Endodermal cell (in vitro differentiated cells): ENCODE data around the gene FYCO1. TPM values are rescaled to one million over a fixed set of nuclear protein-coding genes. Genes with fewer than 3 reads are reported as not detected.

Source experiments
- DNase-seq: peaks from one replicate; pipeline ENCODE4 v3.0.0-alpha.2; 2017
- H3K27ac ChIP-seq: 2 replicates; pipeline ENCODE4 v1.5.1; 2013; ENCODE audit warnings: mild to moderate bottlenecking, low read depth, low read length, moderate library complexity
- H3K27me3 ChIP-seq: 2 replicates; pipeline ENCODE4 v1.6.1; 2013; ENCODE audit warnings: mild to moderate bottlenecking, low read length, moderate library complexity; ENCODE audit not compliant: insufficient read depth, control insufficient read depth, poor library complexity, severe bottlenecking
- H3K36me3 ChIP-seq: 2 replicates; pipeline ENCODE4 v1.7.0; 2013; ENCODE audit warnings: mild to moderate bottlenecking, low read length, moderate library complexity; ENCODE audit not compliant: control insufficient read depth, insufficient read depth
- H3K4me1 ChIP-seq: one replicate; pipeline ENCODE4 v1.7.0; 2013; ENCODE audit warnings: low read length; ENCODE audit not compliant: control insufficient read depth, insufficient read depth
- H3K4me3 ChIP-seq: 2 replicates; pipeline ENCODE4 v1.5.1; 2013; ENCODE audit warnings: mild to moderate bottlenecking, low read length, moderate library complexity
- H3K9ac ChIP-seq: 2 replicates; pipeline ENCODE4 v1.6.1; 2013; ENCODE audit warnings: mild to moderate bottlenecking, low read length, moderate library complexity; ENCODE audit not compliant: poor library complexity, severe bottlenecking; ENCODE audit errors: extremely low read depth
- H3K9me3 ChIP-seq: 2 replicates; pipeline ENCODE4 v1.6.1; 2013; ENCODE audit warnings: mild to moderate bottlenecking, low read length, moderate library complexity; ENCODE audit not compliant: control insufficient read depth
- H3K27ac Mint-ChIP-seq: 2 replicates; pipeline ENCODE4 v1.8.0; 2020; ENCODE audit warnings: mixed read lengths
- H3K27me3 Mint-ChIP-seq: 2 replicates; pipeline ENCODE4 v1.8.0; 2021; ENCODE audit warnings: mild to moderate bottlenecking, mixed read lengths; ENCODE audit not compliant: insufficient read depth
- H3K36me3 Mint-ChIP-seq: 2 replicates; pipeline ENCODE4 v1.8.0; 2020; ENCODE audit warnings: low read depth, mixed read lengths
- H3K4me1 Mint-ChIP-seq: 2 replicates; pipeline ENCODE4 v1.8.0; 2020; ENCODE audit warnings: mixed read lengths
- H3K4me3 Mint-ChIP-seq: 2 replicates; pipeline ENCODE4 v1.8.0; 2020; ENCODE audit warnings: mild to moderate bottlenecking, moderate library complexity, mixed read lengths
- H3K9me3 Mint-ChIP-seq: 2 replicates; pipeline ENCODE4 v1.8.0; 2020; ENCODE audit warnings: mild to moderate bottlenecking, mixed read lengths
- whole genome bisulfite sequencing, 2 experiments: methylation state at CpG; one replicate each; pipeline versions ENCODE4 v1.1.5 to v1.1.7; 2013; ENCODE audit warnings: missing lambda C conversion rate in 2 of 2, mixed read lengths in 1 of 2; ENCODE audit not compliant: insufficient coverage in 1 of 2, insufficient read length in 1 of 2; 5-methylcytosine and 5-hydroxymethylcytosine counted together
- total RNA-seq, 2 donors: library from RNA; stranded (reverse); fragmentation: NEBNext Ultra II Directional in 1 of 2; extraction: Animal tissue kit (Norgen Biotek cat#: 25700) in 1 of 2; gene quantifications; 2 replicates in 1 of 2; 3 replicates in 1 of 2; pipeline ENCODE4 v1.2.1, GENCODE V29; 2021
- TF ChIP-seq, protein P1 (sequence below): fragments of 200-600 bp; sonication (generic); conservative IDR thresholded peaks from 2 replicates; pipeline ENCODE4 v1.5.0; 2021; ENCODE audit warnings: antibody characterized with exemption, mild to moderate bottlenecking

Gene FYCO1
- total RNA-seq, 2 donors from 2014 or later = 11.3 to 11.8 TPM

DNA sequence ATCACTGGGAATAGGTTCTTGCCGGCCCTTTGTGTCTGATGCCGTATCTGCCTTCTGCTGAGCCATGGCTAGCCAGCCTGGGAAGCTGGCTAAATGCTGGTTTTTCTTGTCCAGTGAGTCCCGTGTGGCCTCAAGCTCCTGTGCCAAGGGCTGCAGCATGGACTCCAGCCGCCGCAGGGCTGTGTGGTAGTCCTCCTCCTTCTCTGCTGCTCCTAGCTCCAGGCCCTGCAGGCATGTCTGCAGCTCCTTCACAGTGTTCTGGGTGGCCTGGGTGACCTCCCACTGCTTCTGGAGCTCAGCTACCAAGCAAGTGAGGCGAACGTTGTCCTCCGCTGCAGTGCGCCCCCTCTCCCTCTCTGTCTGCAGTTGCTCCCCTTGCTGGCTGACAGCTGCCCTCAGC, 27.5 kb downstream of the FYCO1 start:
- Mint-ChIP-seq H3K4me3 (no peak overlapping the region), H3K27me3 (no peaks in the 10 kb centered on the region), H3K4me1 (no peaks in the 10 kb centered on the region), H3K9me3 (no peaks in the 10 kb centered on the region), H3K36me3 (peaks cover 59% of the 10 kb centered on the region), H3K27ac (peak overlapping the region; percentile 81)
- H3K9ac ChIP-seq = no peak overlapping the region
- no peak overlapping the region for H3K27ac ChIP-seq
- H3K27me3 ChIP-seq = no peaks in the 10 kb centered on the region
- H3K9me3 ChIP-seq = no peaks in the 10 kb centered on the region
- H3K36me3 ChIP-seq = peaks cover 51% of the 10 kb centered on the region
- no peak overlapping the region for H3K4me3 ChIP-seq
- no peaks in the 10 kb centered on the region for H3K4me1 ChIP-seq
- 95 to 100% methylated on average over 9 of the region's 9 CpGs for WGBS, 2 experiments
- TF ChIP-seq, protein P1, sequence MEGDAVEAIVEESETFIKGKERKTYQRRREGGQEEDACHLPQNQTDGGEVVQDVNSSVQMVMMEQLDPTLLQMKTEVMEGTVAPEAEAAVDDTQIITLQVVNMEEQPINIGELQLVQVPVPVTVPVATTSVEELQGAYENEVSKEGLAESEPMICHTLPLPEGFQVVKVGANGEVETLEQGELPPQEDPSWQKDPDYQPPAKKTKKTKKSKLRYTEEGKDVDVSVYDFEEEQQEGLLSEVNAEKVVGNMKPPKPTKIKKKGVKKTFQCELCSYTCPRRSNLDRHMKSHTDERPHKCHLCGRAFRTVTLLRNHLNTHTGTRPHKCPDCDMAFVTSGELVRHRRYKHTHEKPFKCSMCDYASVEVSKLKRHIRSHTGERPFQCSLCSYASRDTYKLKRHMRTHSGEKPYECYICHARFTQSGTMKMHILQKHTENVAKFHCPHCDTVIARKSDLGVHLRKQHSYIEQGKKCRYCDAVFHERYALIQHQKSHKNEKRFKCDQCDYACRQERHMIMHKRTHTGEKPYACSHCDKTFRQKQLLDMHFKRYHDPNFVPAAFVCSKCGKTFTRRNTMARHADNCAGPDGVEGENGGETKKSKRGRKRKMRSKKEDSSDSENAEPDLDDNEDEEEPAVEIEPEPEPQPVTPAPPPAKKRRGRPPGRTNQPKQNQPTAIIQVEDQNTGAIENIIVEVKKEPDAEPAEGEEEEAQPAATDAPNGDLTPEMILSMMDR = no peak
- DNase-seq = no peak

DNA sequence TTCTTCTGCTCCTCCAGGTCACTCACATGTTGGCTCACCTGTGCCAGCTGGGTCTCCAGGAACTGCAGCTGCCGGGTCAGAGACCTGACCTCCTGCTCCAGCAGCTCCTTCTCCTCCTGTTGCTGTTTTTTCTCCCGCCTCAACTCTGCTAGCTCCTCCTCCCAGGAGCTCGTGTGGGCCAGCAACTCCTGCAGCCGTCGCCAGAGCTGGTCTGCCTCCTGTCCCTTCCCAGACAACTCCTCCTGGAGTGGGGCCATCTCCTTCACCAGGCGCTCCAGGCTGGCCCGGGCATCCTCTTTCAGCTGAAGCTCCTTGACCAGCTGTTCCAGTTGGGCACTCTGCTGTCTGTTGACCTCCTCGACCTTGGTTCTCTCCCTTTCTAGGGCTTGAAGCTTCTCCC, 27.9 kb downstream of the FYCO1 start:
- no peak overlapping the region for H3K4me3 Mint-ChIP-seq
- peak overlapping the region; percentile 81 for H3K27ac Mint-ChIP-seq
- no peaks in the 10 kb centered on the region for H3K9me3 ChIP-seq
- H3K36me3 ChIP-seq = peaks cover 55% of the 10 kb centered on the region
- no peak overlapping the region for H3K9ac ChIP-seq
- no peak for DNase-seq
- no peaks in the 10 kb centered on the region for H3K4me1 Mint-ChIP-seq
- H3K9me3 Mint-ChIP-seq = no peaks in the 10 kb centered on the region
- peaks cover 59% of the 10 kb centered on the region for H3K36me3 Mint-ChIP-seq
- TF ChIP-seq, protein P1 = no peak
- H3K27me3 Mint-ChIP-seq = no peaks in the 10 kb centered on the region
- H3K27ac ChIP-seq = no peak overlapping the region
- 91 to 92% methylated on average over 8 of the region's 8 CpGs for WGBS, 2 experiments
- no peaks in the 10 kb centered on the region for H3K4me1 ChIP-seq
- no peaks in the 10 kb centered on the region for H3K27me3 ChIP-seq
- no peak overlapping the region for H3K4me3 ChIP-seq

DNA sequence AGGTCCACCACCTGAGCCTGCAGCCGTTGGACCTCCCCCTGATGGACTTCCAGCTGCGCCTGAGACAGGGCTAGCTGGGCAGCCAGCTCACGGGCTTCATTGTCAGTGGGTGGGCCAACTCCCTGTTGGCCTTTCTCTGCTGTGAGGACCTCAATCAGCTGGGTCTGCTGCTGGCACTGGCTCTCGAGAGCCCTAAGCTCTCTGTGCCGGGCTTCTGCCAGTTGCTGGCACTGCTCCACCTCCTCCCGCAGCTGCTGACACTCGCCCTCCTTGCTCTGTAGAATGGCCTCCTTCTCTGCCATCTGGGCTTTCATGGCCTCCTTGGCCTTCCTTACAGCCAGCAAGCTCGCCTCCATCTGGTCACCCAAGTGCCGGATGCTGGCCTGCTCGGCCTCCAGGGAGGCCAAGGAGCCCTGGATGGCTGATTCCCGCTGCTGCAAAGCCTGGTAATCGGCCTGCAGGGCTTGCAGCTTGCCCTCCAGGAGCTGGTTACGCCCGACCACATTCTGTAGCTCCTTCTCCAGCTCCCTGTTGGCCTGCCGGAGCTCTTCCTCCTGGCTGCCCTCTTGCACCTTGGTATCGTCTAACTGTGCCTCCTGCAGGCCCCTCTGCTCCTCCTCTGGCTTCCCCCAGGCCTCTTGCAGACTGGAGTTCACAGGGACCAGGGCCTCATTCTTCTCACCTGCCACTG, 28.5 kb downstream of the FYCO1 start:
- Mint-ChIP-seq H3K4me3 (no peak overlapping the region), H3K4me1 (no peaks in the 10 kb centered on the region), H3K36me3 (peaks cover 61% of the 10 kb centered on the region), H3K9me3 (no peaks in the 10 kb centered on the region), H3K27ac (no peak overlapping the region), H3K27me3 (no peaks in the 10 kb centered on the region)
- H3K4me1 ChIP-seq = no peaks in the 10 kb centered on the region
- no peak overlapping the region for H3K9ac ChIP-seq
- no peak overlapping the region for H3K27ac ChIP-seq
- no peak for DNase-seq
- TF ChIP-seq, protein P1 = no peak
- H3K4me3 ChIP-seq = no peak overlapping the region
- H3K27me3 ChIP-seq = no peaks in the 10 kb centered on the region
- H3K9me3 ChIP-seq = no peaks in the 10 kb centered on the region
- peaks cover 60% of the 10 kb centered on the region for H3K36me3 ChIP-seq
- 88 to 99% methylated on average over 11 to 16 of the region's 16 CpGs for WGBS, 2 experiments
